Neural cell (in vitro differentiated cells): Measurements from ENCODE around the gene TFCP2L1. TPM values are rescaled to one million over a fixed set of nuclear protein-coding genes. Genes with fewer than 3 reads are reported as not detected.

ENCODE experiments used
- H2AFZ ChIP-seq: fragments of 200-600, 300-800 bp; sonication (generic), shearing (Covaris generic); 2 replicates; pipeline ENCODE4 v1.6.0; 2014; ENCODE audit warnings: low read depth, mild to moderate bottlenecking, antibody characterized with exemption, low read length, moderate library complexity
- H3F3A ChIP-seq: fragments of 200-600 bp; shearing (Covaris generic); 2 replicates; pipeline ENCODE4 v1.6.1; 2016; ENCODE audit warnings: mild to moderate bottlenecking, moderate library complexity, mixed read lengths, antibody characterized with exemption, low read length; ENCODE audit not compliant: insufficient read depth, poor library complexity, severe bottlenecking
- H3K27ac ChIP-seq: fragments of 200-600, 300-800 bp; sonication (generic), shearing (Covaris generic); 2 replicates; pipeline ENCODE4 v1.5.1; 2014; ENCODE audit warnings: mild to moderate bottlenecking, low read length, moderate library complexity
- H3K27me3 ChIP-seq: fragments of 300-800, 200-600 bp; sonication (generic), shearing (Covaris generic); 2 replicates; pipeline ENCODE4 v1.6.0; 2014; ENCODE audit warnings: mild to moderate bottlenecking, low read depth, low read length, moderate library complexity; ENCODE audit not compliant: insufficient read depth
- H3K36me3 ChIP-seq: fragments of 300-800, 200-600 bp; sonication (generic), shearing (Covaris generic); 2 replicates; pipeline ENCODE4 v1.5.1; 2014; ENCODE audit warnings: mild to moderate bottlenecking, antibody characterized with exemption, low read length, moderate library complexity; ENCODE audit not compliant: insufficient read depth
- H3K4me2 ChIP-seq: fragments of 300-800, 200-600 bp; sonication (generic), shearing (Covaris generic); 2 replicates; pipeline ENCODE4 v1.6.0; 2014; ENCODE audit warnings: mild to moderate bottlenecking, low read length
- H3K4me3 ChIP-seq: fragments of 300-800, 200-600 bp; sonication (generic), shearing (Covaris generic); 2 replicates; pipeline ENCODE4 v1.5.1; 2014; ENCODE audit warnings: mild to moderate bottlenecking, low read length, moderate library complexity
- H3K79me2 ChIP-seq: fragments of 200-600 bp; shearing (Covaris generic); replicated peaks from 2 replicates; pipeline ENCODE4 v1.6.0; 2014; ENCODE audit warnings: mild to moderate bottlenecking, low read length, moderate library complexity; ENCODE audit not compliant: insufficient read depth
- H3K9ac ChIP-seq: fragments of 300-800, 200-600 bp; sonication (generic), shearing (Covaris generic); 2 replicates; pipeline ENCODE4 v1.6.1; 2016; ENCODE audit warnings: mild to moderate bottlenecking, low read length, mixed read lengths
- H3K9me2 ChIP-seq: fragments of 200-600 bp; shearing (Covaris generic); 2 replicates; pipeline ENCODE4 v1.6.1; 2016; ENCODE audit warnings: mild to moderate bottlenecking, low read length, mixed read lengths; ENCODE audit not compliant: insufficient read depth
- H3K9me3 ChIP-seq: fragments of 200-600, 300-800 bp; sonication (generic), shearing (Covaris generic); 2 replicates; pipeline ENCODE4 v1.6.1; 2016; ENCODE audit warnings: mild to moderate bottlenecking, mixed run types, low read length, moderate library complexity, mixed read lengths
- H4K20me1 ChIP-seq: fragments of 200-600 bp; shearing (Covaris generic); 2 replicates; pipeline ENCODE4 v1.6.1; 2016; ENCODE audit warnings: mild to moderate bottlenecking, mixed run types; ENCODE audit not compliant: insufficient read depth
- CTCF ChIP-seq: fragments of 450-650 bp; IDR thresholded peaks from 2 replicates; pipeline ENCODE4 v1.5.1; 2014; ENCODE audit warnings: antibody characterized with exemption, mild to moderate bottlenecking, moderate library complexity; ENCODE audit not compliant: poor library complexity, severe bottlenecking
- EP300 ChIP-seq: fragments of 450-650 bp; conservative IDR thresholded peaks from 2 replicates; pipeline ENCODE4 v1.6.1; 2014; ENCODE audit warnings: antibody characterized with exemption, mild to moderate bottlenecking, moderate library complexity; ENCODE audit not compliant: poor library complexity, severe bottlenecking
- EZH2 ChIP-seq: fragments of 200-600, 300-800 bp; shearing (Covaris generic), sonication (generic); IDR thresholded peaks from 2 replicates; pipeline ENCODE4 v1.6.1; 2014; ENCODE audit warnings: antibody characterized with exemption, low read length, borderline replicate concordance, mild to moderate bottlenecking; ENCODE audit not compliant: insufficient read depth, poor library complexity, severe bottlenecking
- MXI1 ChIP-seq: fragments of 450-650 bp; conservative IDR thresholded peaks from 2 replicates; pipeline ENCODE4 v1.6.1; 2014; ENCODE audit warnings: antibody characterized with exemption, mild to moderate bottlenecking; ENCODE audit not compliant: poor library complexity, severe bottlenecking
- POLR2AphosphoS5 ChIP-seq: IDR thresholded peaks from 2 replicates; pipeline ENCODE4 v1.6.1; 2012
- RAD21 ChIP-seq: fragments of 450-650 bp; conservative IDR thresholded peaks from 2 replicates; pipeline ENCODE4 v1.6.1; 2014; ENCODE audit warnings: antibody characterized with exemption, mild to moderate bottlenecking, moderate library complexity
- REST ChIP-seq: IDR thresholded peaks from 2 replicates; pipeline ENCODE4 v1.6.1; 2012; ENCODE audit warnings: borderline replicate concordance
- SMC3 ChIP-seq: fragments of 450-650 bp; conservative IDR thresholded peaks from 2 replicates; pipeline ENCODE4 v1.6.1; 2014; ENCODE audit warnings: antibody characterized with exemption, mild to moderate bottlenecking, moderate library complexity; ENCODE audit not compliant: poor library complexity
- TAF1 ChIP-seq: IDR thresholded peaks from 2 replicates; pipeline ENCODE4 v1.6.1; 2012; ENCODE audit warnings: low read depth
- polyA plus RNA-seq: library from polyadenylated mRNA; depleted of rRNA; stranded (reverse); fragments of >200 nt; gene quantifications from 2 replicates; pipeline ENCODE4 v1.2.3, GENCODE V29; 2014

The TFCP2L1 gene
- polyA plus RNA-seq, 1 donor from 2014 or later, result 0.04 TPM

- no peak overlapping the region for H3K9ac ChIP-seq
- no peaks in the 10 kb centered on the region for H4K20me1 ChIP-seq
- no peaks in the 10 kb centered on the region for H3K27me3 ChIP-seq
- no peaks in the 10 kb centered on the region for H3K9me2 ChIP-seq
- no peak overlapping the region for H3K4me2 ChIP-seq
- no peaks in the 10 kb centered on the region for H3F3A ChIP-seq
- H3K79me2 ChIP-seq, result no peaks in the 10 kb centered on the region
- no peak overlapping the region for H3K4me3 ChIP-seq
- no peak overlapping the region for H3K27ac ChIP-seq
- TF ChIP-seq REST, result no peak
- no peak for TF ChIP-seq EZH2
- TF ChIP-seq POLR2AphosphoS5, result no peak
- TF ChIP-seq RAD21, result no peak
- TF ChIP-seq TAF1, result no peak
- TF ChIP-seq MXI1, result no peak
- H3K36me3 ChIP-seq, result no peaks in the 10 kb centered on the region
- H3K9me3 ChIP-seq, result no peaks in the 10 kb centered on the region
- H2AFZ ChIP-seq, result no peak overlapping the region
Observed at GRCh38 chr2:121173806-121174205, 111.2 kb downstream of the TFCP2L1 start.

GRCh38 chr2:121173112-121173511 is 111.9 kb downstream of the TFCP2L1 start:
- no peaks in the 10 kb centered on the region for H3K9me2 ChIP-seq
- H3K4me2 ChIP-seq, result no peak overlapping the region
- TF ChIP-seq TAF1, result no peak
- no peak for TF ChIP-seq POLR2AphosphoS5
- no peak for TF ChIP-seq EZH2
- TF ChIP-seq RAD21, result no peak
- no peak for TF ChIP-seq SMC3
- no peak for TF ChIP-seq MXI1
- no peak overlapping the region for H3K4me3 ChIP-seq
- H4K20me1 ChIP-seq, result no peaks in the 10 kb centered on the region
- H3K79me2 ChIP-seq, result no peaks in the 10 kb centered on the region
- H3K9ac ChIP-seq, result no peak overlapping the region
- H2AFZ ChIP-seq, result no peak overlapping the region
- H3F3A ChIP-seq, result no peaks in the 10 kb centered on the region
- no peak overlapping the region for H3K27ac ChIP-seq
- H3K36me3 ChIP-seq, result no peaks in the 10 kb centered on the region
- H3K27me3 ChIP-seq, result no peaks in the 10 kb centered on the region
- no peaks in the 10 kb centered on the region for H3K9me3 ChIP-seq

GRCh38 chr2:121172456-121172855 is 112.5 kb downstream of the TFCP2L1 start:
- Histone ChIP-seq H3K36me3 (no peaks in the 10 kb centered on the region), H3K4me2 (no peak overlapping the region)

More at GRCh38 chr2:121172456-121172855, 112.5 kb downstream of the TFCP2L1 start:
- Histone ChIP-seq H3K9me3 (no peaks in the 10 kb centered on the region), H3F3A (no peaks in the 10 kb centered on the region), H2AFZ (no peak overlapping the region), H4K20me1 (no peaks in the 10 kb centered on the region), H3K27ac (no peak overlapping the region), H3K79me2 (no peaks in the 10 kb centered on the region), H3K9ac (no peak overlapping the region), H3K27me3 (no peaks in the 10 kb centered on the region), H3K9me2 (no peaks in the 10 kb centered on the region), H3K4me3 (no peak overlapping the region)
- no peak for TF ChIP-seq EZH2
- TF ChIP-seq CTCF, result no peak
- TF ChIP-seq MXI1, result no peak
- no peak for TF ChIP-seq EP300
- no peak for TF ChIP-seq REST
- TF ChIP-seq TAF1, result no peak
- no peak for TF ChIP-seq RAD21
- no peak for TF ChIP-seq POLR2AphosphoS5
- TF ChIP-seq SMC3, result no peak
